Measurements from ENCODE around the gene BACE1-AS.
"Not testable (repeated sequence)": the region's sequence is repeated elsewhere in the genome, so short reads cannot be mapped to it uniquely, and the experiment has no call there.

Gene BACE1-AS

DNA sequence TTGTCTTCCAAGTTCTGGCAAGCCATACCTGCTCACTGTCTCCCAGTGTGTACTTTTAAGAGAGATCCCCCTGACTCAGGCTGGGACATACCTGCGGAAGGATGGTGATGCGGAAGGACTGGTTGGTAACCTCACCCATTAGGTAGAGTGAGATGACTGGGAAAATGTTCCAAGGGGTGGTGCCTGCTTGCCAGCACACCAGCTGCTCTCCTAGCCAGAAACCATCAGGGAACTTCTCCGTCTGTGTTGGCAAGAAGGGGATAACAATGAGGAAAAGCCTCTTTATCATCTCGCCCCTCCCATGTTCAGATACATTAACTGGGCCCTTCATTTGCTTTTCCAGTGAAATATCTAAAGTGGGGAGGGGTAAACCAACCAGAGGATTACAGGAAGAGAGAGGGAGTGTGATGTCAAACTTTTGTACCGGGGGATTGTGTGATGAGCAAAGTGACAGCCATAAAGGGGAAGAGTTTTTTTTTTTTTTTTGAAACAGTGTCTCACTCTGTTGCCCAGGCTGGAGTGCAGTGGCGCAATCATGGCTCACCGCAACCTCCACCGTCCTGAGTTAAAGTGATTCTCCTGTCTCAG lies at the start of gene BACE1-AS:
Gene BACE1-AS, plus strand, starts transcription at position 538 of the 588 bp plus-strand sequence.
- Histone ChIP-seq H3K4me1 (ENCODE audit: insufficient read depth, low read length) (no peaks in the 10 kb centered on the region), H3K36me3 (ENCODE audit: insufficient read depth, low read length) (peaks cover 13% of the 10 kb centered on the region), H3K9ac (ENCODE audit: low read depth, low read length) (no peak within 1 kb of the TSS), H3K9me3 (ENCODE audit: control insufficient read depth, insufficient read depth, low read length) (no peaks in the 10 kb centered on the region)

DNA sequence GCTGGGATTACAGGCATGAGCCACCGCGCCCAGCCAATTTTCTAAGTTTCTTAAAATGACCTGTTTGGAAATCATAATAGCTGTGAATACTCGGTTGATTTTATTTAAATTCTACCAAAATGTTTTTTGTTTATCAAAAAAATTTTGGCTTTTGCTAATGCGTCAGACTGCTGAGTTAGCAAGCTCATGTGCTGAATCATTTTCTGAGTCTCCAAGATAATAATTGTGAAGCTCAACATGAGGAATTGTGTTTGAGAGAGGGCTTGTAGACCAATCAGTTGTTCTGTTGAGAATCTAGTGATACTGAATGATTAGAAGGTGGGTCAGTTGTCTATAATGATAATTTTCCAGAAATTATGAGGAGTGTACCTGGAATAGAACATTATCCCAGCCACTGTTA lies 42.8 kb upstream of the BACE1-AS start:
- Histone ChIP-seq H3K36me3 (ENCODE audit: insufficient read depth, low read length) (peaks cover 8% of the 10 kb centered on the region), H3K9me3 (ENCODE audit: control insufficient read depth, insufficient read depth, low read length) (no peaks in the 10 kb centered on the region), H3K9ac (ENCODE audit: low read depth, low read length) (no peak overlapping the region), H3K4me1 (ENCODE audit: insufficient read depth, low read length) (0 out of 2 replicates have a peak, but pooled peaks cover 4% of the 10 kb centered on the region)

DNA sequence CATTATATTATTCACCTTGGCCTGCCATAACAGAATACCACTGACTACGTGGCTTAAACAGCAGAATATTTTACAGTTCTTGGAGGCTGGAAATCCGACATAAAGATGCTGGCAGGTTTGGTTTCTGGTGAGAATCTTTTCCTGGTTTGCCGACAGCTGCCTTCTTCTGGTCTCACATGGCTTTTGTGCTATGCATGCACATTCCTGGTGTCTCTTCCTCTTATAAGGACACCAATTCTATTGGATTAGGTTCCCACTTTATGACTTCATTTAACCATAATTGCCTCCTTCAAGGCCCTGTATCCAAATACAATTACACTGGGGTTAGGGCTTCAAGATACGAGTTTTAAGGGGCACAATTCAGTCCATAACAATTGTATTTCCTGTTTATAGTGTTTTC lies 41.6 kb upstream of the BACE1-AS start:
- no peak overlapping the region for H3K9ac ChIP-seq (ENCODE audit: low read depth, low read length)
- H3K36me3 ChIP-seq (ENCODE audit: insufficient read depth, low read length): peaks cover 8% of the 10 kb centered on the region
- 0 out of 2 replicates have a peak, but pooled peaks cover 4% of the 10 kb centered on the region for H3K4me1 ChIP-seq (ENCODE audit: insufficient read depth, low read length)
- H3K9me3 ChIP-seq (ENCODE audit: control insufficient read depth, insufficient read depth, low read length): no peaks in the 10 kb centered on the region

DNA sequence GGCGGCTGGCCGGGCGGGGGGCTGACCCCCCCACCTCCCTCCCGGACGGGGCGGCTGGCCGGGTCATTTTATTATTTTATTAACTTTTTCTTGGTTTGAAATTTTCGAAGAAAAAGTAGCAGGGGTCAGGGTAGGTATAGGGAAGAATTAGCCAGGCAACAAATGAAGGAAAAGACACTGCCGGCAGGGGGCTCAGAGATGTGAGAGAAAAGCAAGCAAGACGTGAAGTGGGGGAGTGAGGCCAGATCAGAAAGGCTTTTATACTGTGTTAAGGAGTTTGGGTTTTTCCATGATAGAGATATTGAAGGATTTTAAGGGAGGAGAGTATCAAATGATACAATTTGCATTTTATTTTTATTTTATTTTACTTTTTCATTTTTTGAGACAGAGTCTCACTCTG lies 39.6 kb upstream of the BACE1-AS start:
- Histone ChIP-seq H3K9ac (ENCODE audit: low read depth, low read length) (no peak overlapping the region; the same call in 1 of the 2 replicates), H3K4me1 (ENCODE audit: insufficient read depth, low read length) (0 out of 2 replicates have a peak, but pooled peaks cover 4% of the 10 kb centered on the region), H3K9me3 (ENCODE audit: control insufficient read depth, insufficient read depth, low read length) (no peaks in the 10 kb centered on the region), H3K36me3 (ENCODE audit: insufficient read depth, low read length) (peaks cover 8% of the 10 kb centered on the region)

DNA sequence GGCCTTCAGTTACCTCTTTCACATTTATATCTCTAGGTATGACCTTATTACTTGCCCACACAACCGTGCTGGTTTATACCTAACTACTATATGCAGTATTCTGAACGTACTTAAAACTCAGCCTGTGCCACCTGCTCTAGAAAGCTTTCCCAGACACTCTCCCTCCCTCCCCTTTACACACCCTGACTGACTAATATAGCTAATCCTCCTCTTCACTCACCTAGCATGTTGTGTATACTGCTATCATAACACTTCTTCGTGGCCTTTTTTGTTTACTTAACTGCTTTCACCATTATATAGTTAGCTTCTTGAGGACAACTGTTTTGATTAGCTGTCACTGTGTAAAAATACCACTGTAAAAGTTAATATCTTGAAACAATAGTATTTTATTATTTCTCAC lies 35.2 kb upstream of the BACE1-AS start:
- no peaks in the 10 kb centered on the region; the same call in 1 of the 2 replicates for H3K36me3 ChIP-seq (ENCODE audit: insufficient read depth, low read length)

DNA sequence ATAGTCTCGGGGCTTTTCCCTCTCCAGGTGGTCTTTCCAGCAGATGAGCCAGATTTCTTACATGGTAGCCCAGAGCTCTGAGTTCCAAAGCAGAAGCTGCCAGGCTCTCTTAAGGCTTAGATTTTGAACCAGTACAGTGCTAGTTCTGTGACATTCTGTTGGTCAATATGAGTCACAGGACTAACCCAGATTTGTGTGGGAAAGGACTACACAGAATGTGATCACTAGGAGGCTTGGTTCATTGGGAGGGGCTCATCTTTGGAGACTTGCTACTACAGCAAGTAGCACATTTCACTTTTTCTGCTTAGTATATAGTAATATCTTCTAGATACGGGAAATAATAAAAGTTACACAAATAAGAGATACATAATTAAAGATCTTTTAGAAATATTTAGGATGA lies 34.6 kb upstream of the BACE1-AS start:
- H3K9me3 ChIP-seq (ENCODE audit: control insufficient read depth, insufficient read depth, low read length): no peaks in the 10 kb centered on the region
- no peak overlapping the region for H3K9ac ChIP-seq (ENCODE audit: low read depth, low read length)
- no peaks in the 10 kb centered on the region for H3K4me1 ChIP-seq (ENCODE audit: insufficient read depth, low read length)
- H3K36me3 ChIP-seq (ENCODE audit: insufficient read depth, low read length): no peaks in the 10 kb centered on the region; the same call in 1 of the 2 replicates

More for the DNA sequence above, 35.2 kb upstream of the BACE1-AS start:
- no peak overlapping the region for H3K9ac ChIP-seq (ENCODE audit: low read depth, low read length)
- H3K9me3 ChIP-seq (ENCODE audit: control insufficient read depth, insufficient read depth, low read length): no peaks in the 10 kb centered on the region
- no peaks in the 10 kb centered on the region for H3K4me1 ChIP-seq (ENCODE audit: insufficient read depth, low read length)

DNA sequence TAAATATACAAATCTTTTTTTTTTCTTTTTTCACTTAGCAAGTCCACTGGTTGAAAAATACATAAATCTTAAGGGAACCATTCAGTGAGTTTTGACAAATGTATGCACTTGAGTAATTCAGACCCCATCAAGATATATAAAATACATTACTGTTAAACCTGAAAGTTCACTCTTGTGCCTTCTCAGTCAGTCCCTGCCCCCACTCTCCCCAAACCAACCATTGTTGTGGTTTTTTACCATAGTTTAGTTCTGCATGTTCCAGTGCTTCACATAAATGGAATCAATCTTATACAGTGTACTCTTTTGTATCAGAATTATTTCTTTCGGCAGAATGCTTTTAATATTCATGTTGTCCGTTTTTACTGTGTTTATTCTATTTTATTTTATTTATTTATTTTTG lies 32.6 kb upstream of the BACE1-AS start:
- no peaks in the 10 kb centered on the region for H3K36me3 ChIP-seq (ENCODE audit: insufficient read depth, low read length)
- H3K9me3 ChIP-seq (ENCODE audit: control insufficient read depth, insufficient read depth, low read length): no peaks in the 10 kb centered on the region
- H3K9ac ChIP-seq (ENCODE audit: low read depth, low read length): no peak overlapping the region
- H3K4me1 ChIP-seq (ENCODE audit: insufficient read depth, low read length): no peaks in the 10 kb centered on the region

DNA sequence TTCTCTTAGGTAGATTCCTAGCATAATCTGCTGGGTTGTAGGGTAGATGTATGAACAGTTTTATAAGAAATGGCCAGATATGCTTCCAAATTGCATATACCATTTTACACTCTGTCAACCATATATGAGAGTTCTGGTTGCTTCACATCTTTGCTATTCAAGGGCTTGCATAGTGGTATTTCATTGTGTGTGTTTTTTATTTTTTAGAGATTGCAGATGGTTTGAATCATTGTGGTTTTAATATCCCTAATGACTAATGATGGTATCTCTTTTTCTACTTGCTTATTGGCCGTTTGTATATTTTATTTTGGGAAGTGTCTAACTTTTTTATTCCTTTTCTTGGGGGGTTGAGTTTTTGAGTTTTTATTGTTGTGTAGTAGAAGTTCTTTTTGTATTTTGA lies 31.7 kb upstream of the BACE1-AS start:
- Histone ChIP-seq H3K9ac (ENCODE audit: low read depth, low read length) (no peak overlapping the region), H3K36me3 (ENCODE audit: insufficient read depth, low read length) (no peaks in the 10 kb centered on the region), H3K9me3 (ENCODE audit: control insufficient read depth, insufficient read depth, low read length) (no peaks in the 10 kb centered on the region), H3K4me1 (ENCODE audit: insufficient read depth, low read length) (no peaks in the 10 kb centered on the region)

DNA sequence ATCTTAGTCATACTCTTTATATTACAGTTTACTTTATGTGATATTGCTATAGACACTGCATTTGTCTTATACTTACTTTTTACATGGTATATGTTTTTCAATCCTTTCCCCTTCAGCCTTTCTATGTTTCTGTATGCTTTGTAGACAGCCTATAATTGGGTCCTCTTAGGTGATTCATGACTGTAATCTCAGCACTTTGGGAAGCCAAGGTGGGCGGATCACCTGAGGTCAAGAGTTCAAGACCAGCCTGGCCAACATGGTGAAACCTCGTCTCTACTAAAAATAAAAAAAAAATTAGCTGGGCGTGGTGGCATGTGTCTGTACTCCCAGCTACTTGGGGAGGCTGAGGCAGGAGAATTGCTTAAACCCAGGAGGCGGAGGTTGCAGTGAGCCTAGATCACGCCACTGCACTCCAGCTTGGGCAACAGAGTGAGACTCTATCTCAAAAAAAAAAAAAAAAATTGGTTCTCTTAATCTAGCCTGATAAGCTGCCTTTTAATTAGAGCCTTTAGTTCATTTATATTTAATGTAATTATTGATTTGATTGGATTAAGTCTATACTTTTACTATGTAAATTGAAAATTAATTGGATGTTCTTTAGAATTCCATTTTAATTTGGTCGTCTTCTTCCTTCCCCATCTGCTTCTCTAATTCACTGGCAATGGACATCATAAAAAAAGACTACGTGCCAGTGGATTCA lies 26.4 kb upstream of the BACE1-AS start:
- H3K9ac ChIP-seq (ENCODE audit: low read depth, low read length); H3K4me1 ChIP-seq (ENCODE audit: insufficient read depth, low read length); H3K9me3 ChIP-seq (ENCODE audit: control insufficient read depth, insufficient read depth, low read length); H3K36me3 ChIP-seq (ENCODE audit: insufficient read depth, low read length): not testable (repeated sequence)

DNA sequence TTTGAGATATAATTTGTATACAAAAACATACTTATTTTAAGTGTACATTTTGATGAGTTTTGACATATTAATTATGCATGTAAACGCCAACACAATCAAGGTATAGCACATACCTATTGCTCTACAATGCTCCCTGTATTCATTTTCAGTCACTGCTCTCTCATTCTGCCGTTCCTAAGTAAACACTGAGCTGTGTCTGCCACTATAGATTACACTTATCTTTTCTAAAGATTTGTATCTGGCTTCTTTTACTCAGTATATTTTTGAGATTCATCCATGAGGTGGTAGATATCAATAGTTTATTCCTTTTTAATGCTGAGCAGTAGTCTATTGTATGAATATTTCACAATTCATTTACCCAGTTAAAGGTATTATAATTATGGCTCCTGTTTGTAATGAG lies 25.4 kb upstream of the BACE1-AS start:
- Histone ChIP-seq H3K9me3 (ENCODE audit: control insufficient read depth, insufficient read depth, low read length) (no peaks in the 10 kb centered on the region), H3K36me3 (ENCODE audit: insufficient read depth, low read length) (no peaks in the 10 kb centered on the region), H3K4me1 (ENCODE audit: insufficient read depth, low read length) (no peaks in the 10 kb centered on the region), H3K9ac (ENCODE audit: low read depth, low read length) (no peak overlapping the region)

DNA sequence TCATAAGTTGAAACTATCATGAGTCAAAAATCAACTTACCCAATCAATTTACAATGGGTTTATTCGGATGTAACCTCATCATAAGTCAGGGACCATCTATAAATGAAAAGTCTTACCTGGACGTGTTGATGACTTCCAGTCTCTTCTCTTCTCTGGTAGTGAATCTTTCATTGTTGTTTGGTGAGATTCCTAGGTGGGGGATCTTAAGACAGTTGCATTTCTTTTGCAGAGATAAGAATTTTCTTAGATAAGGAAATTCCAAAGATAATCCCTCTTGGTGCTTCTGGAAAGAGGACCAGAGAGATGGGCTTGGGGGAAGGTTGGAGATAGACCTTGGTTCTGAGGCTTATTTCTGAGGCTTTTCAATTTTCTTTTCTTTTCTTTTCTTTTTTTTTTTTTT lies 21.3 kb upstream of the BACE1-AS start:
- Histone ChIP-seq H3K4me1 (ENCODE audit: insufficient read depth, low read length) (no peaks in the 10 kb centered on the region), H3K9me3 (ENCODE audit: control insufficient read depth, insufficient read depth, low read length) (no peaks in the 10 kb centered on the region), H3K36me3 (ENCODE audit: insufficient read depth, low read length) (no peaks in the 10 kb centered on the region), H3K9ac (ENCODE audit: low read depth, low read length) (no peak overlapping the region)

DNA sequence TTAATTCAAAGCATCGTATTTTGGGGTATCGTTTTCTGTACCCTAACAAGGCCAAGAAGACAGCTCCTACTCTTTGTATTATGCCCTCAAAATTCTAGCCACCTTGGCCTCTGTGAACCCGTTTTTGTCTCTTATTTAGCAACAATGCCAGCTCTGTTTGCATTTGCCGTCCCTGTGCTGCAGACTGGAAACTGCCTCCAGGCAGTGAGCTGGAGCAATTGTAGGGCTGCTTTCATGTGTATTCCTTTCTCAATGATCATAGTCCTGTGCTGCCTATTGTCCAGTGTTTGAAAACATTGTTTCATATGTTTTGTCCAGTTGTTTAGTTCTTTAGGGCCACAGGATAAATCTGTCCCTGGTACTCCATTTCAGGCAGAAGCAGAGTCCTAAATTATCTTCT lies 19.9 kb upstream of the BACE1-AS start:
- Histone ChIP-seq H3K9ac (ENCODE audit: low read depth, low read length) (no peak overlapping the region), H3K36me3 (ENCODE audit: insufficient read depth, low read length) (no peaks in the 10 kb centered on the region), H3K4me1 (ENCODE audit: insufficient read depth, low read length) (no peaks in the 10 kb centered on the region), H3K9me3 (ENCODE audit: control insufficient read depth, insufficient read depth, low read length) (no peaks in the 10 kb centered on the region)

DNA sequence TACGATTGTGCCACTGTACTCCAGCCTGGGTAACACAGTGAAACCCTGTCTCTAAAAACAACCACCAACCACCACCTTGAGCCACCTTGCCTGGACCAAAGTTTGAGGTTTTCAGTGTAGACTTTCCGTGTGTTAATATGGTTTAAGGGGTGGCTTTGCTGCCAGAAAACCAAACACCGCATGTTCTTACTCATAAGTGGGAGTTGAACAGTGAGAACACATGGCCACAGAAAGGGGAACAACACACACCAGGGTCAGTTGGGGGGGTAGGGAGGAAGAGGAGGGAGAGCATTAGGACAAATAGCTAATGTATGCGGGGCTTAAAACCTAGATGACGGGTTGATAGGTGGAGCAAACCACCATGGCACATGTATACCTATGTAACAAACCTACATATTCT lies 19.0 kb upstream of the BACE1-AS start:
- not testable (repeated sequence) for H3K36me3 ChIP-seq (ENCODE audit: insufficient read depth, low read length); H3K9ac ChIP-seq (ENCODE audit: low read depth, low read length); H3K4me1 ChIP-seq (ENCODE audit: insufficient read depth, low read length); H3K9me3 ChIP-seq (ENCODE audit: control insufficient read depth, insufficient read depth, low read length)

DNA sequence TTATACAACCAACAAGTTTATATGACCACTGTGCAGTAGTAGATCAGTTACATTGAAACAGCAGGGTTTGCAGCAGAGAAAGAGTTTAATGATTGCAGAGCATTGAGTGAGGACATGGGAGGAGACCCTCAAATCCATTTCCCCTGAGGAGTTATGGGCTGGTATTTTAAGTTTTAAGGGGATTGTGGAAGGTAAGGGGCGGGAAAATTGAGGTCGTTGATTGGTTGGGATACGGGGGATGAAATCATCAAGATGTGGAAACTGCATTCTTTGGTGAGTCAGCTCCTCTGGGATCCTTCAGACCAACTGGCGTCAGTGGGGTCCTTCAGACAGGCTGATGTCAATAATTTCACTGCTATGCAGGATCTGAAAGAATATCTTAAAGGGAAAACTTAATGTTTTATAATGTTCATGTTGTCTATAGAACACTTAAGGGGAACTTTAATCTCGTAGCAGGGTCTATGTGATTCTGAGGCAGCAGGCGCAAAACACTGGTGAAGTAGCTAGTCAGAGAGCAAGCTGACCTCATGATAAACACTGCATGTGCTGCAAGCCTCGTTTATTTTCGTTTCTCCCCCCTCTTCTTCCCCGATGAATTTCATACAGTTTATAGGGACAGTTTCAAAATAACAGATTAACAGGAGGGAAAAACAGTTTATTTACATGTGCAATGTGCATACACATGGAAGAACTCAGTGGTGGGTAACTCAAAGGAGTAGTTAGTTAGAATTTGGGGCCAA lies 17.4 kb upstream of the BACE1-AS start:
- Histone ChIP-seq H3K36me3 (ENCODE audit: insufficient read depth, low read length) (no peaks in the 10 kb centered on the region), H3K4me1 (ENCODE audit: insufficient read depth, low read length) (peaks cover 3% of the 10 kb centered on the region; the same call in 1 of the 2 replicates), H3K9ac (ENCODE audit: low read depth, low read length) (no peak overlapping the region), H3K9me3 (ENCODE audit: control insufficient read depth, insufficient read depth, low read length) (no peaks in the 10 kb centered on the region)

DNA sequence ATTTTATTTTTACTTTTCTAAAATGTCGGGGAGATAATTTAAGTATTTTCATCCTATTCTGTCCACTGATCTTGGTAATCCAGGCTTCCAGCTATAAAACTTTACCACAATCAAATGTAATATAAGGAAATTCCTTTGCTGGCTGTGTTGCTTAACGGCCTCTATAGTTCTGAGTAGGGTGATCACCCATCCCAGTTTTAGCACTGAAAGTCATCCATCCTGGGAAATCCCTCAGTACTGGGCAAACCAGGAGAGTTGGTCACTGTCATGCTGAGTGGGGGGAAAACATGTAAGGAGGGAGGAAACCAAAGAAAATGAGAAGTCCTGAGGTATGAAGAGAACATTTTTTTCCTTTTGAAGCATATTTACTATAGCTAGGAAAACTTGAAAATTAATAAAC lies 12.8 kb upstream of the BACE1-AS start:
- no peak overlapping the region for H3K9ac ChIP-seq (ENCODE audit: low read depth, low read length)
- H3K4me1 ChIP-seq (ENCODE audit: insufficient read depth, low read length): peaks cover 14% of the 10 kb centered on the region; the same call in 1 of the 2 replicates
- no peaks in the 10 kb centered on the region for H3K9me3 ChIP-seq (ENCODE audit: control insufficient read depth, insufficient read depth, low read length)
- no peaks in the 10 kb centered on the region; the same call in 1 of the 2 replicates for H3K36me3 ChIP-seq (ENCODE audit: insufficient read depth, low read length)
